Activated CD8-positive, alpha-beta memory T cell treated with anti-CD3 and anti-CD28 coated beads for 48 hours (primary cell): ENCODE results near the gene TAS2R50.

Experiments used
- DNase-seq, 3 experiments: peaks; one replicate each; pipeline ENCODE4 v3.0.0-alpha.2; 2020; ENCODE audit warnings: low read depth in 2 of 3, low spot score in 2 of 3

Gene TAS2R50

GRCh38 chr12:10956085-10956484, 30.6 kb downstream of the TAS2R50 start:
- no peak for DNase-seq

DNA sequence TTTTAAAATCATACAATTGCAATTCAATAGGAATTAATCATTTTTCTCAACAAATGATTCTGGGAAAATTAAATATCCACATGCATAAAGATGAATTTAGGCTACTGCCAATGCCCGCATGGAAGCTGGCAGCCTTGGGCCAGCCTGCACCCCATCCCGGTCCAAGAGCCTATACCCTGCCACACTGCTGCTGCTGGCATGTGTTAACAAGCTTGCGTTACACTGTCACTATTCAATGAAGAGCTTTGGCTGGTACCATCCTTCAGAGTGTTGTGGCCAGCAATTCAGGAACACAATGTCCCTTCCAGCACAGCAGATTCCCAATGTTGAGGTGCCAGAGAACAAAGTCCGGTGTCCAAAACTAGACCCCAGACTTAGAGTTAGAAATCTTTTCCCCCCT, 34.1 kb downstream of the TAS2R50 start:
- DNase-seq = no peak

GRCh38 chr12:10943167-10943566, 43.5 kb downstream of the TAS2R50 start:
- DNase-seq = no peak

DNA sequence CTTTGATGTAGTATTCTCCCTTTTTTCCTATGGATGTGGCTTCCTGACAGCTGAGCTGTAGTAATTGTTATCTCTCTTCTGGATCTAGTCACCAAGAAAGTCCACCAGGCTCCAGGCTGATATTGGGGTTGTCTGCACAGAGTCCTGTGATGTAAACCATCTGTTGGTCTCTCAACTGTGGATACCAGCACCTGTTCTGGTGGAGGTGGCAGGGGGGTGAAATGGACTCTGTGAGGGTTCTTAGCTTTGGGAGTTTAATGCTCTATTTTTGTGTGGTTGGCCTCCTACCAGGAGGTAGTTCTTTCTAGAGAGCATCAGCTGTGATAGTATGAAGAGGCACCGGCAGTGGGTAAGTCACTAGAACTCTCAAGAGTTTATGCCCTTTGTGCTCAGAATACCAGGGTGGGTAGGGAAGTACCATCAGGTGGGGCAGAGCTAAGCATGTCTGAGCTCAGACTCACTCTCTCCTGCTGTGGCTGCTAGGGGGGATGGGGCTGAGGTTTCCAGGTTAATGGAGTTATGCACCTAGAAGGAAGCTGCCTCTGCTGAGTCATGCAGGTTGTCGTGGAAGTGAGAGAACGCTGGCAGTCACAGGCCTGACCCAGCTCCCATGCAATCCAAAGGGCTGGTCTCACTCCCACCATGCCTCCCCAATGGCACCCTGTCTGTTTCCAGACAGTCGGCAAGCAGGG, 44.6 kb downstream of the TAS2R50 start:
- no peak for DNase-seq

DNA sequence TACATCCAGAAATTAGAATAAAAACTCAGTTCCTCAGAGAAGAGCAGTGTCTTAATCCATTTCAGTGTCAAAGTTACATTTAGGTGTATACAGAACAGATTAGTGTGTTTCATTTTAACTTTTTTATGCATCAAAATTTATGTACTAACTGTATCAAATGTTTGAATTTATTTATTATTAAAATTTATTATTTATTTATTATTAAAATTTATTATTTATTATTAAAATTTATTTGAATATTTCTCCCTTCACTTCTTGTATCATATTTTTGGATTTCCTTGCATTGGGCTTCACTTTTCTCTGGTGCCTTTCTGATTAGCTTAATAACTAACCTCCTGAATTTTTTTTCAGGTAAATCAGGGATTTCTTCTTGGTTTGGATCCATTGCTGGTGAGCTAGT, 45.3 kb downstream of the TAS2R50 start:
- DNase-seq = no peak

DNA sequence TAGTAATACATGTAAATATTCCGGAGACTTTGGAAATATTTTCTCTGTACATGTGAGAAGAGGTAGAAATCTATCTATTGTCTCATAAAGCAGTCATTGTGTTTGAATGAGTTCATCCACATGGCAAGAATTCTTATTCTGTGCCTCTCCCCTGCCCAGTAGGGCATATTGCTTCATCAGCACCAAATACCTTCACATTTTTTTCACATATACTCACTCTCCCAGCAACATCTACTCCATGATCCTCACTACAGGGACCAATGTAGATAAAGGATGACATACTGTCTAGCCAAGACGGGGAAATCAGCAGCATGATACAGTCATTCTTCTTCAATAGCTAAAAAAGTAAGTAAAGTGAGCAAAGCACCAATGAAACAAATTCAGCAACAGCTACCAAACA, 46.3 kb downstream of the TAS2R50 start:
- no peak for DNase-seq

- DNase-seq = no peak
These were observed 47.5 kb downstream of the TAS2R50 start, which contains the start of gene TAS2R14 for GRCh38 chr12:10939163-10939562. TAS2R14 (minus strand) TSS chr12:10939263; CDS start chr12:10939207, 56 bp downstream.

GRCh38 chr12:10936506-10936905, 50.2 kb downstream of the TAS2R50 start:
- DNase-seq = no peak
